ENCODE results near the gene CRKL.
A peak's percentile ranks its signal among the peaks of the same experiment; 100 is the strongest.

CRKL gene

DNA sequence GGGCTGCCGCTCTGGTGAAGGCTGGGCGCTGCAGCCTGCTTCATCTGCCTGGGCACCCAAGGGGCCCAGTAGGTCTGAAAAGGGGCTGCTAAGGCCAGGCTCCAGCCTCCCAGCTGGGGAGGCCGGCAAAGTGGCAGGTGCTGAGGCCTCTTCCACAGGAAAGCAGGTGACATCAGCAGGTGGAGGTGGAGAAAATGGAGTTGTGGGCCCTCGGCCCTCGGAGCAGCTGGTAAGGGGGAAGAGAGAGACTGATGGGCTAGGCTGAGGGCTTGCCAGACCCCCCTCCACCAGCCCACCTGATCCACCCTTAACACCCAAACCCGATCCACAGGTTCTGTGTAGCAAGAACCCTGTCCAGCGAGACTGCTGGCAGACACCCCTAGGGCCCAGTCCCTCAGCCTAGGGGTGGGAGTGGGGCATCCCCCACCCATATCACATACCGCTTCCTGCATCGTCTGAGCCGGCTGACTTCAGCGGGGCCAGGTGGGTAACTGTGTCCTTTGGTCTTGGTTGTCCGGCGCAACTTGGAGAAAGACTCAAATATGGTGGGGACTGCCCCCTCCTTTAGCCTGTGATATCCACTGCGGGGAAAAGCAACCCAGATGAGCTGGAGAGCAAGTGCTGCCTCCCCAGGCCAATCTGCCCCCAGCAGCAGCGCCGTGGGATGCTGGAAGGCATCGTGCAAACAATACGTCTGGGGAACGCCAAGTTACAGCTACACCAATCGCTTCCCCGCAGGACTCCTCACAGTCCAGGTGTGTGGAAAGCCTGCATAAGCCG, 83.2 kb downstream of the CRKL start:
- TF ChIP-seq, protein P1, sequence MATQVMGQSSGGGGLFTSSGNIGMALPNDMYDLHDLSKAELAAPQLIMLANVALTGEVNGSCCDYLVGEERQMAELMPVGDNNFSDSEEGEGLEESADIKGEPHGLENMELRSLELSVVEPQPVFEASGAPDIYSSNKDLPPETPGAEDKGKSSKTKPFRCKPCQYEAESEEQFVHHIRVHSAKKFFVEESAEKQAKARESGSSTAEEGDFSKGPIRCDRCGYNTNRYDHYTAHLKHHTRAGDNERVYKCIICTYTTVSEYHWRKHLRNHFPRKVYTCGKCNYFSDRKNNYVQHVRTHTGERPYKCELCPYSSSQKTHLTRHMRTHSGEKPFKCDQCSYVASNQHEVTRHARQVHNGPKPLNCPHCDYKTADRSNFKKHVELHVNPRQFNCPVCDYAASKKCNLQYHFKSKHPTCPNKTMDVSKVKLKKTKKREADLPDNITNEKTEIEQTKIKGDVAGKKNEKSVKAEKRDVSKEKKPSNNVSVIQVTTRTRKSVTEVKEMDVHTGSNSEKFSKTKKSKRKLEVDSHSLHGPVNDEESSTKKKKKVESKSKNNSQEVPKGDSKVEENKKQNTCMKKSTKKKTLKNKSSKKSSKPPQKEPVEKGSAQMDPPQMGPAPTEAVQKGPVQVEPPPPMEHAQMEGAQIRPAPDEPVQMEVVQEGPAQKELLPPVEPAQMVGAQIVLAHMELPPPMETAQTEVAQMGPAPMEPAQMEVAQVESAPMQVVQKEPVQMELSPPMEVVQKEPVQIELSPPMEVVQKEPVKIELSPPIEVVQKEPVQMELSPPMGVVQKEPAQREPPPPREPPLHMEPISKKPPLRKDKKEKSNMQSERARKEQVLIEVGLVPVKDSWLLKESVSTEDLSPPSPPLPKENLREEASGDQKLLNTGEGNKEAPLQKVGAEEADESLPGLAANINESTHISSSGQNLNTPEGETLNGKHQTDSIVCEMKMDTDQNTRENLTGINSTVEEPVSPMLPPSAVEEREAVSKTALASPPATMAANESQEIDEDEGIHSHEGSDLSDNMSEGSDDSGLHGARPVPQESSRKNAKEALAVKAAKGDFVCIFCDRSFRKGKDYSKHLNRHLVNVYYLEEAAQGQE (IDR thresholded peaks at IDR 0.05; ENCODE audit: insufficient replicate concordance, low read depth): no peak
- TF ChIP-seq SPI1 (IDR thresholded peaks at IDR 0.05; ENCODE audit: borderline replicate concordance, low read depth): no peak
- TF ChIP-seq CTCF (IDR thresholded peaks at IDR 0.05; ENCODE audit: insufficient read depth, low read length): no peak
- TF ChIP-seq GABPA (IDR thresholded peaks at IDR 0.05; ENCODE audit: low read depth): no peak
- no peaks in the 10 kb centered on the region for H3K27me3 ChIP-seq (ENCODE audit: insufficient read depth, poor library complexity, severe bottlenecking)
- peak overlapping the region; percentile 68 for H3K4me3 ChIP-seq (replicated peaks; ENCODE audit: insufficient read depth, low read length)
- no peak for DNase-seq (ENCODE audit: low read depth in 1 of 2, low spot score in 1 of 2)
- no peak overlapping the region; the same call in 1 of the 2 replicates for H3K27ac ChIP-seq (replicated peaks)

- TF ChIP-seq GABPA (IDR thresholded peaks at IDR 0.05; ENCODE audit: low read depth): no peak
- no peak for TF ChIP-seq SPI1 (IDR thresholded peaks at IDR 0.05; ENCODE audit: borderline replicate concordance, low read depth)
- no peak for TF ChIP-seq POLR2AphosphoS5 (IDR thresholded peaks at IDR 0.05; ENCODE audit: low read depth)
- TF ChIP-seq CTCF (IDR thresholded peaks at IDR 0.05; ENCODE audit: insufficient read depth, low read length): no peak
- TF ChIP-seq, protein P1 (IDR thresholded peaks at IDR 0.05; ENCODE audit: insufficient replicate concordance, low read depth): no peak
- Histone ChIP-seq H3K27ac (replicated peaks) (peak overlapping the region; percentile 97), H3K4me3 (replicated peaks; ENCODE audit: insufficient read depth, low read length) (peak overlapping the region; percentile 68), H3K27me3 (ENCODE audit: insufficient read depth, poor library complexity, severe bottlenecking) (no peaks in the 10 kb centered on the region)
- no peak for DNase-seq (ENCODE audit: low read depth in 1 of 2, low spot score in 1 of 2)
Measured at GRCh38 chr22:21000987-21001600, 83.9 kb downstream of the CRKL start.

- Histone ChIP-seq H3K27ac (replicated peaks) (peak within 1 kb of the TSS; percentile 97), H3K27me3 (ENCODE audit: insufficient read depth, poor library complexity, severe bottlenecking) (no peaks in the 10 kb centered on the region), H3K4me3 (replicated peaks; ENCODE audit: insufficient read depth, low read length) (peak within 1 kb of the TSS; percentile 68)
- TF ChIP-seq, protein P1 (IDR thresholded peaks at IDR 0.05; ENCODE audit: insufficient replicate concordance, low read depth): peak; percentile 78
- no peak for TF ChIP-seq SPI1 (IDR thresholded peaks at IDR 0.05; ENCODE audit: borderline replicate concordance, low read depth)
- no peak for TF ChIP-seq CTCF (IDR thresholded peaks at IDR 0.05; ENCODE audit: insufficient read depth, low read length)
- TF ChIP-seq GABPA (IDR thresholded peaks at IDR 0.05; ENCODE audit: low read depth): peak; percentile 80
- TF ChIP-seq POLR2AphosphoS5 (IDR thresholded peaks at IDR 0.05; ENCODE audit: low read depth): peak; percentile 81
- DNase-seq (ENCODE audit: low read depth in 1 of 2, low spot score in 1 of 2): peak; percentile 97 to 98
Measured at GRCh38 chr22:21001601-21002325, 84.6 kb downstream of the CRKL start, which contains the start of gene THAP7. Gene THAP7, minus strand, starts transcription at chr22:21002118. Its CDS starts 207 bp downstream, at chr22:21001911.
